Measurements from ENCODE around the gene FLT4. TPM values are rescaled to one million over a fixed set of nuclear protein-coding genes. Genes with fewer than 3 reads are reported as not detected.

FLT4 gene
- total and polyA plus RNA-seq, 9 of the 15 experiments (the other 6 are each of a cell fraction or from before 2014, with no cell fraction given): 0.01 to 0.42 (median 0.14) TPM; not detected in 2

DNA sequence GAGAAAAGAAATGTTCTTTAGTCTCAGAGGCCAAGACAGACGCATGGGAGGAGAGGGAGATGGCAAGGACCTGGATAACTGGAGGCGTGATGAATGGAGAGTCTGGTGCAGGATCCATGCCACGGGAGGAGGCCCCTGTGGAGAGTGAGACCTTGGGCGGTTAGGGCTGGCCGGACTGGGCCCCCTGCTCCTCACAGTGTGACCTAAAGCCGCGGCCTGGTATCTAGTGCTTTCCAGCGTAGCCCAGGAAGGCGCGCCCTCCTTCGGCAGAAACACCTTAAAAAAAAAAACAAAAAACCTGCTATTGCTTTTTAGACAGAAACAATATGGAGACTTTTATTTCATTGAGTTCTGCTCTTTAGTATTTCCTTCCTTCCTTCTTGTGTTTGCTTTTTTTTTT lies 91.2 kb downstream of the FLT4 start (continued):
- TF ChIP-seq, protein P1, sequence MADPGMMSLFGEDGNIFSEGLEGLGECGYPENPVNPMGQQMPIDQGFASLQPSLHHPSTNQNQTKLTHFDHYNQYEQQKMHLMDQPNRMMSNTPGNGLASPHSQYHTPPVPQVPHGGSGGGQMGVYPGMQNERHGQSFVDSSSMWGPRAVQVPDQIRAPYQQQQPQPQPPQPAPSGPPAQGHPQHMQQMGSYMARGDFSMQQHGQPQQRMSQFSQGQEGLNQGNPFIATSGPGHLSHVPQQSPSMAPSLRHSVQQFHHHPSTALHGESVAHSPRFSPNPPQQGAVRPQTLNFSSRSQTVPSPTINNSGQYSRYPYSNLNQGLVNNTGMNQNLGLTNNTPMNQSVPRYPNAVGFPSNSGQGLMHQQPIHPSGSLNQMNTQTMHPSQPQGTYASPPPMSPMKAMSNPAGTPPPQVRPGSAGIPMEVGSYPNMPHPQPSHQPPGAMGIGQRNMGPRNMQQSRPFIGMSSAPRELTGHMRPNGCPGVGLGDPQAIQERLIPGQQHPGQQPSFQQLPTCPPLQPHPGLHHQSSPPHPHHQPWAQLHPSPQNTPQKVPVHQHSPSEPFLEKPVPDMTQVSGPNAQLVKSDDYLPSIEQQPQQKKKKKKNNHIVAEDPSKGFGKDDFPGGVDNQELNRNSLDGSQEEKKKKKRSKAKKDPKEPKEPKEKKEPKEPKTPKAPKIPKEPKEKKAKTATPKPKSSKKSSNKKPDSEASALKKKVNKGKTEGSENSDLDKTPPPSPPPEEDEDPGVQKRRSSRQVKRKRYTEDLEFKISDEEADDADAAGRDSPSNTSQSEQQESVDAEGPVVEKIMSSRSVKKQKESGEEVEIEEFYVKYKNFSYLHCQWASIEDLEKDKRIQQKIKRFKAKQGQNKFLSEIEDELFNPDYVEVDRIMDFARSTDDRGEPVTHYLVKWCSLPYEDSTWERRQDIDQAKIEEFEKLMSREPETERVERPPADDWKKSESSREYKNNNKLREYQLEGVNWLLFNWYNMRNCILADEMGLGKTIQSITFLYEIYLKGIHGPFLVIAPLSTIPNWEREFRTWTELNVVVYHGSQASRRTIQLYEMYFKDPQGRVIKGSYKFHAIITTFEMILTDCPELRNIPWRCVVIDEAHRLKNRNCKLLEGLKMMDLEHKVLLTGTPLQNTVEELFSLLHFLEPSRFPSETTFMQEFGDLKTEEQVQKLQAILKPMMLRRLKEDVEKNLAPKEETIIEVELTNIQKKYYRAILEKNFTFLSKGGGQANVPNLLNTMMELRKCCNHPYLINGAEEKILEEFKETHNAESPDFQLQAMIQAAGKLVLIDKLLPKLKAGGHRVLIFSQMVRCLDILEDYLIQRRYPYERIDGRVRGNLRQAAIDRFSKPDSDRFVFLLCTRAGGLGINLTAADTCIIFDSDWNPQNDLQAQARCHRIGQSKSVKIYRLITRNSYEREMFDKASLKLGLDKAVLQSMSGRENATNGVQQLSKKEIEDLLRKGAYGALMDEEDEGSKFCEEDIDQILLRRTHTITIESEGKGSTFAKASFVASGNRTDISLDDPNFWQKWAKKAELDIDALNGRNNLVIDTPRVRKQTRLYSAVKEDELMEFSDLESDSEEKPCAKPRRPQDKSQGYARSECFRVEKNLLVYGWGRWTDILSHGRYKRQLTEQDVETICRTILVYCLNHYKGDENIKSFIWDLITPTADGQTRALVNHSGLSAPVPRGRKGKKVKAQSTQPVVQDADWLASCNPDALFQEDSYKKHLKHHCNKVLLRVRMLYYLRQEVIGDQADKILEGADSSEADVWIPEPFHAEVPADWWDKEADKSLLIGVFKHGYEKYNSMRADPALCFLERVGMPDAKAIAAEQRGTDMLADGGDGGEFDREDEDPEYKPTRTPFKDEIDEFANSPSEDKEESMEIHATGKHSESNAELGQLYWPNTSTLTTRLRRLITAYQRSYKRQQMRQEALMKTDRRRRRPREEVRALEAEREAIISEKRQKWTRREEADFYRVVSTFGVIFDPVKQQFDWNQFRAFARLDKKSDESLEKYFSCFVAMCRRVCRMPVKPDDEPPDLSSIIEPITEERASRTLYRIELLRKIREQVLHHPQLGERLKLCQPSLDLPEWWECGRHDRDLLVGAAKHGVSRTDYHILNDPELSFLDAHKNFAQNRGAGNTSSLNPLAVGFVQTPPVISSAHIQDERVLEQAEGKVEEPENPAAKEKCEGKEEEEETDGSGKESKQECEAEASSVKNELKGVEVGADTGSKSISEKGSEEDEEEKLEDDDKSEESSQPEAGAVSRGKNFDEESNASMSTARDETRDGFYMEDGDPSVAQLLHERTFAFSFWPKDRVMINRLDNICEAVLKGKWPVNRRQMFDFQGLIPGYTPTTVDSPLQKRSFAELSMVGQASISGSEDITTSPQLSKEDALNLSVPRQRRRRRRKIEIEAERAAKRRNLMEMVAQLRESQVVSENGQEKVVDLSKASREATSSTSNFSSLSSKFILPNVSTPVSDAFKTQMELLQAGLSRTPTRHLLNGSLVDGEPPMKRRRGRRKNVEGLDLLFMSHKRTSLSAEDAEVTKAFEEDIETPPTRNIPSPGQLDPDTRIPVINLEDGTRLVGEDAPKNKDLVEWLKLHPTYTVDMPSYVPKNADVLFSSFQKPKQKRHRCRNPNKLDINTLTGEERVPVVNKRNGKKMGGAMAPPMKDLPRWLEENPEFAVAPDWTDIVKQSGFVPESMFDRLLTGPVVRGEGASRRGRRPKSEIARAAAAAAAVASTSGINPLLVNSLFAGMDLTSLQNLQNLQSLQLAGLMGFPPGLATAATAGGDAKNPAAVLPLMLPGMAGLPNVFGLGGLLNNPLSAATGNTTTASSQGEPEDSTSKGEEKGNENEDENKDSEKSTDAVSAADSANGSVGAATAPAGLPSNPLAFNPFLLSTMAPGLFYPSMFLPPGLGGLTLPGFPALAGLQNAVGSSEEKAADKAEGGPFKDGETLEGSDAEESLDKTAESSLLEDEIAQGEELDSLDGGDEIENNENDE (IDR thresholded peaks at IDR 0.05; ENCODE audit: low read depth, low read length): no peak
- TF ChIP-seq DMBX1 (CRISPR knock-in tag; IDR thresholded peaks at IDR 0.05; ENCODE audit: borderline replicate concordance) (0 out of 2 replicates have a peak, but pooled peaks have one; percentile 53), SMARCA5 (IDR thresholded peaks at IDR 0.05) (no peak), ZNF384 (IDR thresholded peaks at IDR 0.05; ENCODE audit: low read depth, low read length) (peak; percentile 93), ESRRB (CRISPR knock-in tag; IDR thresholded peaks at IDR 0.05; ENCODE audit: borderline replicate concordance) (no peak), HDAC6 (IDR thresholded peaks at IDR 0.05; ENCODE audit: low read depth, low read length) (no peak), ZKSCAN3 (CRISPR knock-in tag; IDR thresholded peaks at IDR 0.05) (no peak), RB1 (IDR thresholded peaks at IDR 0.05; ENCODE audit: low read depth) (0 out of 2 replicates have a peak, but pooled peaks have one; percentile 30), ZNF23 (CRISPR knock-in tag; IDR thresholded peaks at IDR 0.05) (no peak)
- TF ChIP-seq, protein P2, sequence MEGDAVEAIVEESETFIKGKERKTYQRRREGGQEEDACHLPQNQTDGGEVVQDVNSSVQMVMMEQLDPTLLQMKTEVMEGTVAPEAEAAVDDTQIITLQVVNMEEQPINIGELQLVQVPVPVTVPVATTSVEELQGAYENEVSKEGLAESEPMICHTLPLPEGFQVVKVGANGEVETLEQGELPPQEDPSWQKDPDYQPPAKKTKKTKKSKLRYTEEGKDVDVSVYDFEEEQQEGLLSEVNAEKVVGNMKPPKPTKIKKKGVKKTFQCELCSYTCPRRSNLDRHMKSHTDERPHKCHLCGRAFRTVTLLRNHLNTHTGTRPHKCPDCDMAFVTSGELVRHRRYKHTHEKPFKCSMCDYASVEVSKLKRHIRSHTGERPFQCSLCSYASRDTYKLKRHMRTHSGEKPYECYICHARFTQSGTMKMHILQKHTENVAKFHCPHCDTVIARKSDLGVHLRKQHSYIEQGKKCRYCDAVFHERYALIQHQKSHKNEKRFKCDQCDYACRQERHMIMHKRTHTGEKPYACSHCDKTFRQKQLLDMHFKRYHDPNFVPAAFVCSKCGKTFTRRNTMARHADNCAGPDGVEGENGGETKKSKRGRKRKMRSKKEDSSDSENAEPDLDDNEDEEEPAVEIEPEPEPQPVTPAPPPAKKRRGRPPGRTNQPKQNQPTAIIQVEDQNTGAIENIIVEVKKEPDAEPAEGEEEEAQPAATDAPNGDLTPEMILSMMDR (IDR thresholded peaks at IDR 0.05 in 2 of 3, conservative IDR thresholded peaks at IDR 0.05 in 1 of 3; ENCODE audit: insufficient read depth in 2 of 3, low read depth in 1 of 3, low read length in 3 of 3): peak; percentile 15 to 27 (median 22); a peak in 3 of 6 replicates
